PC-9 (cell line): ENCODE results near the gene SLC35A5. TPM values are rescaled to one million over a fixed set of nuclear protein-coding genes. Genes with fewer than 3 reads are reported as not detected.
"Not testable (repeated sequence)": the region's sequence is repeated elsewhere in the genome, so short reads cannot be mapped to it uniquely, and the experiment has no call there.

Source experiments
- Bru-seq: library from RNA; stranded (reverse); fragments of 400-500 nt; gene quantifications from one replicate; lab custom pipeline; 2021; lab: Mats Ljungman, UMichigan
- BruChase-seq, 2 experiments: library from RNA; stranded (reverse); fragments of 400-500 nt; gene quantifications; one replicate each; lab custom pipeline; 2021; lab: Mats Ljungman, UMichigan
- BruUV-seq: library from RNA; stranded (reverse); fragments of 400-500 nt; replicated peaks from 2 replicates; lab custom pipeline; 2021; lab: Mats Ljungman, UMichigan
- CTCF ChIA-PET: fragments of 300-600 bp; sonication (Branson Sonifier 250); formaldehyde crosslinking; loops from one replicate; lab custom pipeline; 2022; ENCODE audit warnings: antibody characterized with exemption; lab: Charles Lee
- POLR2A ChIA-PET: fragments of 300-600 bp; sonication (Branson Sonifier 250); formaldehyde crosslinking; loops from one replicate; lab custom pipeline; 2022; ENCODE audit warnings: antibody characterized with exemption; ENCODE audit not compliant: unreplicated experiment; lab: Charles Lee
- DNase-seq, 2 experiments: peaks; one replicate each; pipeline versions ENCODE4 v3.0.0 to v3.0.0-alpha.2; 2015 to 2022; ENCODE audit warnings: mixed read lengths in 1 of 2
- H2AFZ ChIP-seq: fragments of 200-600 bp; sonication (generic); 2 replicates; pipeline ENCODE4 v1.8.1; 2017; ENCODE audit warnings: antibody characterized with exemption
- H3F3A ChIP-seq: fragments of 200-600 bp; sonication (generic); 2 replicates; pipeline ENCODE4 v1.8.1; 2017; ENCODE audit warnings: antibody characterized with exemption, mild to moderate bottlenecking, low read depth; ENCODE audit not compliant: insufficient read depth
- H3K27ac ChIP-seq: fragments of 200-600 bp; sonication (generic); 2 replicates; pipeline ENCODE4 v1.6.1; 2016; ENCODE audit warnings: mixed run types
- H3K27me3 ChIP-seq: fragments of 200-600 bp; sonication (generic); 2 replicates; pipeline ENCODE4 v1.6.1; 2016; ENCODE audit warnings: low read depth, mixed run types; ENCODE audit not compliant: insufficient read depth
- H3K36me3 ChIP-seq: fragments of 200-600 bp; sonication (generic); 2 replicates; pipeline ENCODE4 v1.6.1; 2016; ENCODE audit warnings: low read depth, mixed run types
- H3K4me1 ChIP-seq: fragments of 200-600 bp; sonication (generic); replicated peaks from 2 replicates; pipeline ENCODE4 v1.6.1; 2016; ENCODE audit warnings: mixed run types; ENCODE audit not compliant: insufficient read depth
- H3K4me2 ChIP-seq: fragments of 200-600 bp; sonication (generic); 2 replicates; pipeline ENCODE4 v1.6.1; 2017; ENCODE audit warnings: mixed run types
- H3K4me3 ChIP-seq: fragments of 200-600 bp; sonication (generic); 2 replicates; pipeline ENCODE4 v1.6.1; 2016; ENCODE audit warnings: mixed run types
- H3K79me2 ChIP-seq: fragments of 200-600 bp; sonication (generic); 2 replicates; pipeline ENCODE4 v1.6.1; 2017; ENCODE audit warnings: low read depth, mixed run types
- H3K9me2 ChIP-seq: fragments of 200-600 bp; sonication (generic); 2 replicates; pipeline ENCODE4 v1.8.1; 2017; ENCODE audit warnings: mild to moderate bottlenecking; ENCODE audit not compliant: insufficient read depth
- H3K9me3 ChIP-seq: fragments of 200-600 bp; sonication (generic); 2 replicates; pipeline ENCODE4 v1.8.1; 2016; ENCODE audit warnings: low read depth; ENCODE audit not compliant: insufficient read depth
- H4K20me1 ChIP-seq: fragments of 200-600 bp; sonication (generic); 2 replicates; pipeline ENCODE4 v1.8.1; 2017; ENCODE audit not compliant: insufficient read depth
- EZH2 ChIP-seq: fragments of 200-600 bp; sonication (generic); IDR thresholded peaks from 2 replicates; pipeline ENCODE4 v1.8.0; 2017; ENCODE audit warnings: antibody characterized with exemption, low read depth
- intact Hi-C: fragments of 100-400 bp; cut with micrococcal nuclease; formaldehyde crosslinking; loops from one replicate; pipeline ENCODE4 v1.10.0; 2022; ENCODE audit not compliant: unreplicated experiment
- long read RNA-seq: library from polyadenylated mRNA; stranded (forward); transcript quantifications from one replicate; pipeline ENCODE4 v2.0.0, GENCODE V29; 2022
- total RNA-seq: library from RNA; stranded (reverse); gene quantifications from 2 replicates; pipeline ENCODE4 v1.2.3, GENCODE V29; 2021
- TF ChIP-seq, protein P1 (sequence below): fragments of 200-600 bp; sonication (generic); conservative IDR thresholded peaks from 2 replicates; pipeline ENCODE4 v1.6.1; 2017; ENCODE audit warnings: mixed run types, antibody characterized with exemption, mild to moderate bottlenecking, moderate library complexity

The SLC35A5 gene
- 24.2 and 35.7 TPM in 2 replicates for total RNA-seq
- percentile 82 among the genes with signal in this experiment for Bru-seq, nascent RNA
- BruChase-seq, experiment 1, labeled RNA remaining after a 2-hour chase = percentile 85 among the genes with signal in this experiment
- percentile 88 among the genes with signal in this experiment for BruChase-seq, experiment 2, labeled RNA remaining after a 6-hour chase
- long read RNA-seq, full-length matches to known transcripts = 45 of 53 reads
- long read RNA-seq, partial matches to known transcripts = 3 of 53 reads
- long read RNA-seq, other reads (novel, unspliced or antisense) = 5 of 53 reads

- no peaks in the 10 kb centered on the region for H3K9me3 ChIP-seq
- ChIA-PET CTCF (interaction anchor here (0.6 to 0.7 kb wide), 3 partner anchors 173 to 653 kb away, joined by 3 read pairs; no protein-coding TSS in a partner anchor), POLR2A (interaction anchor here (0.6 to 0.7 kb wide), 4 partner anchors 20 to 170 kb away, joined by 3 to 5 read pairs (median 4); no protein-coding TSS in a partner anchor)
- H3K27ac ChIP-seq = peak within 1 kb of the TSS; percentile 88
- no peaks in the 10 kb centered on the region for H3K27me3 ChIP-seq
- TF ChIP-seq EZH2 = no peak
- TF ChIP-seq, protein P1, sequence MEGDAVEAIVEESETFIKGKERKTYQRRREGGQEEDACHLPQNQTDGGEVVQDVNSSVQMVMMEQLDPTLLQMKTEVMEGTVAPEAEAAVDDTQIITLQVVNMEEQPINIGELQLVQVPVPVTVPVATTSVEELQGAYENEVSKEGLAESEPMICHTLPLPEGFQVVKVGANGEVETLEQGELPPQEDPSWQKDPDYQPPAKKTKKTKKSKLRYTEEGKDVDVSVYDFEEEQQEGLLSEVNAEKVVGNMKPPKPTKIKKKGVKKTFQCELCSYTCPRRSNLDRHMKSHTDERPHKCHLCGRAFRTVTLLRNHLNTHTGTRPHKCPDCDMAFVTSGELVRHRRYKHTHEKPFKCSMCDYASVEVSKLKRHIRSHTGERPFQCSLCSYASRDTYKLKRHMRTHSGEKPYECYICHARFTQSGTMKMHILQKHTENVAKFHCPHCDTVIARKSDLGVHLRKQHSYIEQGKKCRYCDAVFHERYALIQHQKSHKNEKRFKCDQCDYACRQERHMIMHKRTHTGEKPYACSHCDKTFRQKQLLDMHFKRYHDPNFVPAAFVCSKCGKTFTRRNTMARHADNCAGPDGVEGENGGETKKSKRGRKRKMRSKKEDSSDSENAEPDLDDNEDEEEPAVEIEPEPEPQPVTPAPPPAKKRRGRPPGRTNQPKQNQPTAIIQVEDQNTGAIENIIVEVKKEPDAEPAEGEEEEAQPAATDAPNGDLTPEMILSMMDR = peak; percentile 14; the same call in 1 of the 2 replicates
- intact Hi-C loops = loop anchor here (1.0 to 10.0 kb wide), 3 partner anchors 79 to 1133 kb away; partner anchors contain the start of genes CCDC80, GTPBP8 and USF3
- H3K4me1 ChIP-seq = peaks cover 25% of the 10 kb centered on the region
- no peaks in the 10 kb centered on the region for H3K36me3 ChIP-seq
- peaks cover 54% of the 10 kb centered on the region for H3K79me2 ChIP-seq
- H3K9me2 ChIP-seq = no peaks in the 10 kb centered on the region
- H3K4me2 ChIP-seq = peak within 1 kb of the TSS; percentile 80
- H2AFZ ChIP-seq = peak within 1 kb of the TSS; percentile 93
- H3F3A ChIP-seq = peaks cover 20% of the 10 kb centered on the region
- TSS peak; percentile 89 for BruUV-seq
- DNase-seq = peak; percentile 94 to 99
- peak within 1 kb of the TSS; percentile 93 for H3K4me3 ChIP-seq
- H4K20me1 ChIP-seq = peaks cover 9% of the 10 kb centered on the region; the same call in 1 of the 2 replicates
Observed at GRCh38 chr3:112561734-112562529, at the start of gene SLC35A5, which contains the start of gene ATG3. Gene SLC35A5, plus strand, starts transcription at chr3:112562045. Its CDS starts 1,359 bp downstream, at chr3:112563404. Gene ATG3, minus strand, starts transcription at chr3:112561962. Its CDS starts 434 bp downstream, at chr3:112561528.

DNA sequence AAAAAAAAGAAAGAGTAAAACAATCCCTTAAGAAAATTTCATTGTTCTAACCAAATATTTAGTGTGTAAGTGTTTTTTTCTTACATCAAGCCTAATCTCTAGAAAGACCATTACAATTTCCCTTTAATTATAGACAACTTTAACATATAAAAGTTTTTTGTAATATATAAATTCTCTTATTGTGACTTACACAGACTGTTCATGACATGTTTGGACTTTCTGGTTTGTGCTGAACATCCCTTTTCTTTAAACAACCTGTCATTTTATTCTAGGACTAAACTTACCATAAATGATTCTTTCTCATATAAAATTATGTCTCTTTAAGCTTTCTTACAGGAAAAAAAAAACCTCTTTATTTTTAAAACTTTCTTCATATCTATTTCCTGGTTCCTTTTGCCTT is 49.5 kb upstream of the SLC35A5 start:
- H3K36me3 ChIP-seq = no peaks in the 10 kb centered on the region
- H3F3A ChIP-seq = no peaks in the 10 kb centered on the region
- no peak overlapping the region for H3K4me3 ChIP-seq
- no peaks in the 10 kb centered on the region for H3K9me2 ChIP-seq
- H3K27me3 ChIP-seq = no peaks in the 10 kb centered on the region
- ChIA-PET POLR2A (no interaction called here), CTCF (no interaction called here)
- H3K4me2 ChIP-seq = no peak overlapping the region
- intact Hi-C loops = no loop called here
- no peak for DNase-seq
- no peak for TF ChIP-seq EZH2
- TF ChIP-seq, protein P1 = no peak
- H3K4me1 ChIP-seq = no peaks in the 10 kb centered on the region
- peaks cover 4% of the 10 kb centered on the region; the same call in 1 of the 2 replicates for H3K9me3 ChIP-seq
- H4K20me1 ChIP-seq = no peaks in the 10 kb centered on the region
- H3K27ac ChIP-seq = no peak overlapping the region
- no peak overlapping the region for H2AFZ ChIP-seq
- BruUV-seq = no TSS peak
- H3K79me2 ChIP-seq = no peaks in the 10 kb centered on the region

DNA sequence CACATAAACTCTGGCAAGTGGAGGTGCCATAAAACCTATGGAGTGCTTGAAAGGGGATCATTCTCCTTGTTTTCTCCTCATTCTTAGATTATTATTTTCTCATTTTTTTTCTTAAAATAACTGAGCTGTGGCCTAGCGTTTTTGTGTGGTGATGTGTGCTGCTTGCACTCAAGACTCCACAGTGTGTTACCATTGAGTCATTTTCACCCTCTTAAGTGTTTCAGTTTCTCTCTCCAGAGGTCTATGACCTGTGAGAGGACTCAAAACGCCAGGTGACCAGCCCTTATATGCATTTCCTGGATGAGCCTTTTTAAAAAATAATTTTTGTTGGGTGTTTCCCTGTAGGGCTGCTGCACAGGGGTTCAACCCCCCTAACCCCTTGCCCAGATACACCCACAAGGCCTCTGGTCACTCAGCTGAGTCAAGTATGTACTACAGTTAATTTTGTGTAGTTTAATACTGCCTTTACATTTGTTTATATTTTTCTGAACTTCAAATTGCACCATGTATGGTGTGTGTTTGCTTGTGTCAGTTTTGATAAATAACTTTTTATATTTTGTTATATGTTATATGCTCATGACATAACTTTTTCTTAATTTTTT is 47.2 kb upstream of the SLC35A5 start:
- ChIA-PET POLR2A (no interaction called here), CTCF (no interaction called here)
- H4K20me1 ChIP-seq = no peaks in the 10 kb centered on the region
- no peaks in the 10 kb centered on the region for H3K27me3 ChIP-seq
- no peak overlapping the region for H2AFZ ChIP-seq
- H3K27ac ChIP-seq = no peak overlapping the region
- H3K9me3 ChIP-seq = peaks cover 4% of the 10 kb centered on the region; the same call in 1 of the 2 replicates
- no peaks in the 10 kb centered on the region for H3K79me2 ChIP-seq
- no peaks in the 10 kb centered on the region for H3K4me1 ChIP-seq
- H3K4me3 ChIP-seq = no peak overlapping the region
- no peaks in the 10 kb centered on the region for H3K9me2 ChIP-seq
- no peaks in the 10 kb centered on the region for H3F3A ChIP-seq
- no TSS peak for BruUV-seq
- TF ChIP-seq, protein P1 = no peak
- TF ChIP-seq EZH2 = no peak
- H3K4me2 ChIP-seq = no peak overlapping the region
- no peak for DNase-seq
- no peaks in the 10 kb centered on the region for H3K36me3 ChIP-seq
- intact Hi-C loops = no loop called here

- DNase-seq, H2AFZ ChIP-seq, H3K4me2 ChIP-seq, H4K20me1 ChIP-seq, H3K27ac ChIP-seq, H3K27me3 ChIP-seq, H3K79me2 ChIP-seq, H3F3A ChIP-seq, BruUV-seq, H3K9me3 ChIP-seq, POLR2A ChIA-PET, CTCF ChIA-PET, H3K36me3 ChIP-seq, H3K4me1 ChIP-seq, H3K9me2 ChIP-seq, H3K4me3 ChIP-seq: not testable (repeated sequence)
- intact Hi-C loops = loop anchor here (1.0 kb wide), 4 partner anchors 192 to 408 kb away; no protein-coding TSS in a partner anchor
Observed at GRCh38 chr3:112518970-112519369, 42.9 kb upstream of the SLC35A5 start.
